Endometrial microvascular endothelial cells (primary cell): Measurements from ENCODE around the gene ACTRT2. TPM values are rescaled to one million over a fixed set of nuclear protein-coding genes. Genes with fewer than 3 reads are reported as not detected.

Experiments
- in situ Hi-C: cut with HindIII; loops from 2 replicates; pipeline ENCODE4 v1.10.0; 2017; ENCODE audit warnings: low sequenced_read_pairs, low pct_unique_long_range_greater_than_20kb; ENCODE audit errors: inconsistent ontology term
- total RNA-seq: library from RNA; depleted of rRNA; stranded (reverse); fragments of >200 nt; gene quantifications from one replicate; pipeline ENCODE4 v1.2.3, GENCODE V29; 2015; ENCODE audit errors: inconsistent ontology term

The ACTRT2 gene
- total RNA-seq, 1 donor from 2014 or later, result not detected

DNA sequence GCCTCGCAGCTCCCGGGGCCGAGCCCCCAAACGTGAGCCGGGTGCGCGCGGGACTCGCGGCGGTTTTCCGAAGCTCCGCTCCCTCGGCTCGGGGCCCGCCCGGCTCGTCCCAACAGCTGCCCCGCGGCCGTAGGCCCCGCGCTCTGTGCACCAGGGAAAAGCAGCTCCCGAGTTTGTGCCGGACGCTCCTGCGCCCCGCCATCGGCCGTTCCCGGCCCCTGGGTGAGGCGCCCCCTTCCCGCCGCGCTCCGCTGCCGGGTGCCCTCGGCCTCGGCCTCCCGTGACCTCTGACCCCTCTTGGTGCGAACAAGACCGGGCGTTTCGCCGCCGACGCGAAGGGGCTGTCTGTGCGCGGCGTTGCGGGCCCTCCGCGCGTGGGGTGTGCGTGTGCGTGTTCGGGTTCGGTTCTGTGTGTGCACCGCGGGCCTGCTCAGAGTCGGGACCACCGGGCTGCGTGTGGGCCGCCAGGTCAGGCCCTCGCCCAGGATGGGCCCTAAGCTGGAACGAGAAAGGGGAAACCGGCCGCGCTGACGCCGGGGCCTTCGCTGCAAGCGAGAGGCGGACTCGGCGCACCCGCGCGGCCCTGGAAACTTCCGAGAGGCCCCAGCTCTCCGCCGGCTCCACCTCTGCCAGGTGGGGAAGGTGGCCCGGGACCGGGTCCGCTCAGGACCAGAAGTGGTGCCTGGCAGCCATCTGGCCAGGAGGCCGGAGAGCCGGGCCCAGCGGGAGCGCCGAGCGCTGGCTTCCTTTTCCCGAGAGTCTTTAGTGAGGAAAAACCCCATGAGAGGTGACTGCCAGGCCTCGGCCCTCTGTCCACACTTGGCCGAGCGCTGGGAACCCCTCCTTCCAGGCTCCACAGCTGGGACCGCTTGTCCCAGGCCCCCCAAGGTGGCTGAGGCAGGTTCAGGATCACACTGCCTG lies 49.6 kb downstream of the ACTRT2 start:
- in situ Hi-C loops, result loop anchor here (25.0 kb wide), 1 partner anchor 166 kb away; no protein-coding TSS in a partner anchor

DNA sequence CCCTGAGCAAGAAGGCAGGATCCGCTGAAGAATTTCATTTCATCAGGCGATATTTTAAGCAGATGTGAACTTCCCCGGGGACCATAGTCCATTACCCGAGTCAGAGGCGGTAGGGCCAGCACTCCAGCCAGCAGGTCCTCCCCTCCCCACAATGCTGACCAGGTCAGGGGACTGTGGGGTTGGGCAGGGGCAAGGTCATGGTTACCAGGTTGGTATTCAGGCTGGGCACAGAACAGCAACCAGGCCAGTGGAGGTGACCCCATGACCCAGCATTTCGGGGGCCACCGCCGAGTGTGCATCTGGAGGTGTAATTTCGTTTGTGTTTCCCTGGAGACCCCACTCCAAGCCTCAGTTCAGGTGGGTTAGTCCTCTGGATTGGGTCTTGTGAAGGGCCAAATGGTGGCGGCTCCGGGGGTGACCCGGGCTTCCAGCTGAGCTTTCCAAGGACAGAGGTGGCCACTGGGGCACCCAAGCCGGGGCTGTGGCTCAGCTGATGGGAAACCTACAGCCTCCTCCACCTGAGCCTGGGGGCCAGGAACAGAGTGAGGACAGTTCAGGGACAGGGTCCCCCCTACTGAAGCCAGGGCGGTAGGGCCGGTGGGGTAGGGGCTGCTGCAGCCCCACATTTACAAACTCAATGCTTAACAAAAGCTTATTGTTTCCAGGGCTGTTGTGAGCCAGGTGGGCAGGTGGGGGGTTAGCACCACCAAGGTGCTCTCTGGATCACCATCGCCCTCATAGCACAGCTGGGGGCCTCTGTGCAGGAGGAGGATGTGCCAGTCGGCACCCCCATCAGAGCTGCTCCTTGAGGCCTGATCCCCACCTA lies 50.5 kb downstream of the ACTRT2 start:
- in situ Hi-C loops, result loop anchor here (25.0 kb wide), 1 partner anchor 166 kb away; no protein-coding TSS in a partner anchor

Other genes with a start within 250 kb of the ACTRT2 start
- not detected for gene TTC34, start 219.8 kb upstream of the ACTRT2 start, total RNA-seq
- not detected for gene PRDM16, start 47.7 kb downstream of the ACTRT2 start, total RNA-seq